IMR-90 (cell line): ENCODE data around the gene RCE1. TPM values are rescaled to one million over a fixed set of nuclear protein-coding genes. Genes with fewer than 3 reads are reported as not detected.
A peak's percentile ranks its signal among the peaks of the same experiment; 100 is the strongest.

Experiments used
- ATAC-seq: fragments of 200-7000 bp; cut with Tn5 transposase; 2 replicates; pipeline ENCODE4 v1.9.1; 2020; ENCODE audit warnings: low read depth, mild to moderate bottlenecking, moderate library complexity
- BruUV-seq: library from RNA; stranded (reverse); fragments of 400-500 nt; replicated peaks from 2 replicates; lab custom pipeline; 2021; lab: Mats Ljungman, UMichigan
- CTCF ChIA-PET: fragments of 300-600 bp; formaldehyde crosslinking; extraction: SDS; loops from one replicate; lab custom pipeline; 2021; ENCODE audit warnings: antibody characterized with exemption; lab: Yijun Ruan, JAX
- POLR2A ChIA-PET: fragments of 300-600 bp; sonication (Branson Sonifier 250); formaldehyde crosslinking; loops from one replicate; lab custom pipeline; 2022; ENCODE audit warnings: antibody characterized with exemption; ENCODE audit not compliant: unreplicated experiment; lab: Charles Lee
- DNase-seq: peaks from one replicate; pipeline ENCODE4 v3.0.0; 2013
- H2AFZ ChIP-seq: replicated peaks from 2 replicates; pipeline ENCODE3; 2013; ENCODE audit warnings: low read length, mild to moderate bottlenecking; ENCODE audit not compliant: poor library complexity
- H2AK5ac ChIP-seq: 2 replicates; pipeline ENCODE4 v1.6.1; 2013; ENCODE audit warnings: low read depth, low read length, inconsistent platforms
- H2AK9ac ChIP-seq: replicated peaks from 2 replicates; pipeline ENCODE3; 2013; ENCODE audit warnings: mild to moderate bottlenecking, low read depth, low read length, moderate library complexity; ENCODE audit not compliant: poor library complexity
- H2BK120ac ChIP-seq: 2 replicates; pipeline ENCODE4 v1.6.1; 2013; ENCODE audit warnings: low read depth, low read length, inconsistent platforms
- H2BK15ac ChIP-seq: 3 replicates; pipeline ENCODE4 v1.6.1; 2013; ENCODE audit warnings: low read depth, low read length, inconsistent platforms
- H2BK20ac ChIP-seq: 2 replicates; pipeline ENCODE4 v1.6.1; 2013; ENCODE audit warnings: low read depth, mild to moderate bottlenecking, inconsistent platforms, low read length, moderate library complexity
- H2BK5ac ChIP-seq: 2 replicates; pipeline ENCODE4 v1.6.1; 2013; ENCODE audit warnings: mild to moderate bottlenecking, low read depth, low read length, inconsistent platforms; ENCODE audit not compliant: poor library complexity, severe bottlenecking
- H3K14ac ChIP-seq: replicated peaks from 2 replicates; pipeline ENCODE4 v1.6.1; 2013; ENCODE audit warnings: low read depth, low read length, inconsistent platforms
- H3K18ac ChIP-seq: 2 replicates; pipeline ENCODE4 v1.6.1; 2013; ENCODE audit warnings: low read depth, low read length, control low read depth
- H3K23ac ChIP-seq: 2 replicates; pipeline ENCODE4 v1.6.1; 2013; ENCODE audit warnings: low read depth, low read length, inconsistent platforms
- H3K27ac ChIP-seq: 2 replicates; pipeline ENCODE4 v1.5.1; 2013; ENCODE audit warnings: mild to moderate bottlenecking, control low read depth, low read length; ENCODE audit not compliant: insufficient read depth
- H3K27me3 ChIP-seq: 2 replicates; pipeline ENCODE4 v1.6.1; 2013; ENCODE audit warnings: low read length; ENCODE audit not compliant: control insufficient read depth, insufficient read depth
- H3K36me3 ChIP-seq: 2 replicates; pipeline ENCODE4 v1.6.1; 2013; ENCODE audit warnings: low read length, mixed read lengths; ENCODE audit not compliant: control insufficient read depth, insufficient read depth
- H3K4ac ChIP-seq: 2 replicates; pipeline ENCODE4 v1.6.1; 2013; ENCODE audit warnings: low read depth, low read length, inconsistent platforms
- H3K4me1 ChIP-seq: 2 replicates; pipeline ENCODE4 v1.6.1; 2013; ENCODE audit warnings: low read length, mixed read lengths; ENCODE audit not compliant: control insufficient read depth, insufficient read depth
- H3K4me2 ChIP-seq: 2 replicates; pipeline ENCODE4 v1.6.1; 2013; ENCODE audit warnings: low read depth, mild to moderate bottlenecking, control low read depth, low read length, moderate library complexity
- H3K4me3 ChIP-seq: 2 replicates; pipeline ENCODE4 v1.5.1; 2013; ENCODE audit warnings: low read depth, mild to moderate bottlenecking, control low read depth, low read length, moderate library complexity; ENCODE audit not compliant: insufficient read depth
- H3K56ac ChIP-seq: 2 replicates; pipeline ENCODE4 v1.6.1; 2013; ENCODE audit warnings: low read length, inconsistent platforms; ENCODE audit not compliant: insufficient read depth; ENCODE audit errors: extremely low read depth
- H3K79me1 ChIP-seq, 2 experiments: 2 replicates each; pipeline ENCODE4 v1.6.1; 2013; ENCODE audit warnings: low read length in 2 of 2, inconsistent platforms in 1 of 2, low read depth in 1 of 2
- H3K9ac ChIP-seq: 2 replicates; pipeline ENCODE4 v1.6.1; 2013; ENCODE audit warnings: low read depth, low read length, control low read depth
- H3K9me1 ChIP-seq: 2 replicates; pipeline ENCODE4 v1.6.1; 2013; ENCODE audit warnings: low read length, inconsistent platforms; ENCODE audit not compliant: insufficient read depth
- H3K9me3 ChIP-seq: 2 replicates; pipeline ENCODE4 v1.6.1; 2013; ENCODE audit warnings: low read length; ENCODE audit not compliant: control insufficient read depth, insufficient read depth
- H4K20me1 ChIP-seq: 2 replicates; pipeline ENCODE4 v1.6.1; 2013; ENCODE audit warnings: low read length, inconsistent platforms; ENCODE audit not compliant: insufficient read depth
- H4K5ac ChIP-seq: 2 replicates; pipeline ENCODE4 v1.6.1; 2013; ENCODE audit warnings: mild to moderate bottlenecking, low read depth, low read length, control low read depth
- H4K8ac ChIP-seq, 2 experiments: 2 replicates each; pipeline ENCODE4 v1.6.1; 2013; ENCODE audit warnings: low read depth in 2 of 2, low read length in 2 of 2, control low read depth in 1 of 2, inconsistent platforms in 1 of 2
- H4K91ac ChIP-seq: 2 replicates; pipeline ENCODE4 v1.6.1; 2013; ENCODE audit warnings: low read depth, low read length, inconsistent platforms; ENCODE audit not compliant: insufficient read depth
- BHLHE40 ChIP-seq: fragments of 150-350 bp; IDR thresholded peaks from 2 replicates; pipeline ENCODE4 v1.6.1; 2016; ENCODE audit warnings: mild to moderate bottlenecking, low read depth, low read length
- CEBPB ChIP-seq: IDR thresholded peaks from 2 replicates; pipeline ENCODE4 v1.6.1; 2012; ENCODE audit warnings: low read depth, low read length, improper control_type of control experiment
- CHD1 ChIP-seq: IDR thresholded peaks from 2 replicates; pipeline ENCODE4 v1.6.1; 2012; ENCODE audit warnings: low read depth, low read length, improper control_type of control experiment
- CTCF ChIP-seq: conservative IDR thresholded peaks from 2 replicates; pipeline ENCODE4 v1.5.1; 2012; ENCODE audit warnings: mild to moderate bottlenecking, low read depth, low read length, improper control_type of control experiment
- ELK1 ChIP-seq: fragments of 150-350 bp; IDR thresholded peaks from 2 replicates; pipeline ENCODE4 v1.6.1; 2016; ENCODE audit warnings: low read depth, mild to moderate bottlenecking, low read length, moderate library complexity, borderline replicate concordance
- FOS ChIP-seq: fragments of 150-350 bp; IDR thresholded peaks from 2 replicates; pipeline ENCODE4 v1.6.1; 2016; ENCODE audit warnings: low read depth, low read length
- MAFK ChIP-seq: IDR thresholded peaks from 2 replicates; pipeline ENCODE4 v1.6.1; 2012; ENCODE audit warnings: low read depth, low read length, improper control_type of control experiment
- MXI1 ChIP-seq: IDR thresholded peaks from 2 replicates; pipeline ENCODE4 v1.6.1; 2012; ENCODE audit warnings: low read depth, mild to moderate bottlenecking, low read length, moderate library complexity, borderline replicate concordance
- POLR2A ChIP-seq: IDR thresholded peaks from 2 replicates; pipeline ENCODE4 v1.6.1; 2012; ENCODE audit warnings: mild to moderate bottlenecking, low read depth, low read length
- RAD21 ChIP-seq: IDR thresholded peaks from 2 replicates; pipeline ENCODE4 v1.6.1; 2012; ENCODE audit warnings: low read length, improper control_type of control experiment
- RCOR1 ChIP-seq: IDR thresholded peaks from 2 replicates; pipeline ENCODE4 v1.6.1; 2012; ENCODE audit warnings: mild to moderate bottlenecking, low read length, improper control_type of control experiment; ENCODE audit not compliant: insufficient replicate concordance
- SMC3 ChIP-seq: fragments of 150-350 bp; IDR thresholded peaks from 2 replicates; pipeline ENCODE4 v1.6.1; 2016; ENCODE audit warnings: low read depth, mild to moderate bottlenecking, antibody characterized with exemption, low read length, moderate library complexity
- USF2 ChIP-seq: fragments of 150-350 bp; IDR thresholded peaks from 2 replicates; pipeline ENCODE4 v1.6.1; 2017; ENCODE audit warnings: mild to moderate bottlenecking, antibody characterized with exemption, low read length, low read depth
- WGBS, 2 experiments: methylation state at CpG; one replicate each; pipeline versions ENCODE4 v1.1.5 to v1.1.7; 2013; ENCODE audit warnings: missing lambda C conversion rate in 2 of 2; ENCODE audit not compliant: insufficient read length in 1 of 2; ENCODE audit errors: extremely low coverage in 2 of 2; 5-methylcytosine and 5-hydroxymethylcytosine counted together
- dilution Hi-C: fragments of 300-500 bp; cut with HindIII; formaldehyde crosslinking; loops from one replicate; pipeline ENCODE4 v1.14.3; 2018; ENCODE audit warnings: low sequenced_read_pairs; ENCODE audit not compliant: unreplicated experiment
- in situ Hi-C: fragments of 300-500 bp; cut with MboI; formaldehyde crosslinking; loops from 3 replicates; pipeline ENCODE4 v1.14.3; 2019; ENCODE audit warnings: low sequenced_read_pairs, inconsistent platforms, mixed read lengths
- intact Hi-C: fragments of 100-400 bp; cut with micrococcal nuclease; formaldehyde crosslinking; loops from 2 replicates; pipeline ENCODE4 v1.10.0; 2022
- polyA plus RNA-seq, 3 experiments: library from polyadenylated mRNA; depleted of rRNA; stranded (reverse); fragments of >200 nt; gene quantifications; 2 replicates each; pipeline ENCODE4 v1.2.3, GENCODE V29; 2012; ENCODE audit warnings: low replicate concordance in 1 of 3
- total RNA-seq: library from RNA; depleted of rRNA; stranded (reverse); fragments of >200 nt; gene quantifications from 2 replicates; pipeline ENCODE4 v1.2.3, GENCODE V29; 2012

RCE1 gene
- total and polyA plus RNA-seq, 2 of the 4 experiments (the other 2 are of a cell fraction), result 6.6 to 19.4 TPM

- Histone ChIP-seq H2AK5ac (no peak overlapping the region), H2BK20ac (no peak overlapping the region), H2BK5ac (no peak overlapping the region), H3K27me3 (no peaks in the 10 kb centered on the region), H4K5ac (no peak overlapping the region), H2BK15ac (no peak overlapping the region), H3K23ac (no peak overlapping the region), H3K14ac (no peak overlapping the region), H3K9me3 (no peaks in the 10 kb centered on the region), H2BK120ac (no peak overlapping the region), H3K4me2 (no peak overlapping the region), H3K18ac (no peak overlapping the region), H4K8ac (no peak overlapping the region), H3K4me1 (no peaks in the 10 kb centered on the region), H2AK9ac (peak overlapping the region; percentile 48), H3K4ac (no peak overlapping the region), H3K9me1 (peaks cover 9% of the 10 kb centered on the region; the same call in 1 of the 2 replicates), H3K79me1 (peaks cover 0 to 17% of the 10 kb centered on the region in 2 experiments; a peak in 3 of 4 replicates), H3K56ac (no peak overlapping the region), H3K4me3 (no peak overlapping the region), H4K20me1 (0 out of 2 replicates have a peak, but pooled peaks cover 3% of the 10 kb centered on the region), H2AFZ (no peak overlapping the region), H3K36me3 (peaks cover 49% of the 10 kb centered on the region), H3K27ac (no peak overlapping the region), H4K91ac (no peak overlapping the region), H3K9ac (no peak overlapping the region)
- in situ Hi-C loops (no loop called here), intact Hi-C loops (no loop called here), dilution Hi-C loops (no loop called here)
- 86% methylated on average over 7 of the region's 10 CpGs; no CpG with 5 or more reads in 1 of the 2 experiments for WGBS, 2 experiments
- no peak for TF ChIP-seq SMC3
- TF ChIP-seq CEBPB, result no peak
- TF ChIP-seq RAD21, result no peak
- TF ChIP-seq MAFK, result no peak
- no peak for TF ChIP-seq POLR2A
- no peak for TF ChIP-seq ELK1
- TF ChIP-seq BHLHE40, result no peak
- TF ChIP-seq USF2, result no peak
- TF ChIP-seq FOS, result no peak
- no peak for TF ChIP-seq CTCF
- no peak for TF ChIP-seq CHD1
- no peak for TF ChIP-seq RCOR1
- TF ChIP-seq MXI1, result no peak
- CTCF ChIA-PET, result no interaction called here
- ATAC-seq, result no peak
- POLR2A ChIA-PET, result no interaction called here
- DNase-seq, result no peak
- no TSS peak for BruUV-seq
These were observed 7.0 kb downstream of the RCE1 start for GRCh38 chr11:66850235-66850587.
